ENCODE results near the gene OR5J2.

GRCh38 chr11:56214537-56214936 is 38.1 kb downstream of the OR5J2 start:
- TF ChIP-seq CTCF (IDR thresholded peaks at IDR 0.05; ENCODE audit: insufficient read depth, low read depth, low read length) (no peak), EZH2 (IDR thresholded peaks at IDR 0.05; ENCODE audit: insufficient read depth, low read length) (no peak)
